GM18499 (cell line): ENCODE results near the gene TMOD4.
"Not testable (repeated sequence)": the region's sequence is repeated elsewhere in the genome, so short reads cannot be mapped to it uniquely, and the experiment has no call there.

ENCODE experiments used
- ATAC-seq: cut with Tn5 transposase; IDR thresholded peaks from one replicate; pipeline ENCODE4 v1.9.1; 2021; ENCODE audit warnings: moderate number of reproducible peaks; ENCODE audit not compliant: insufficient read depth, unreplicated experiment

TMOD4 gene

DNA sequence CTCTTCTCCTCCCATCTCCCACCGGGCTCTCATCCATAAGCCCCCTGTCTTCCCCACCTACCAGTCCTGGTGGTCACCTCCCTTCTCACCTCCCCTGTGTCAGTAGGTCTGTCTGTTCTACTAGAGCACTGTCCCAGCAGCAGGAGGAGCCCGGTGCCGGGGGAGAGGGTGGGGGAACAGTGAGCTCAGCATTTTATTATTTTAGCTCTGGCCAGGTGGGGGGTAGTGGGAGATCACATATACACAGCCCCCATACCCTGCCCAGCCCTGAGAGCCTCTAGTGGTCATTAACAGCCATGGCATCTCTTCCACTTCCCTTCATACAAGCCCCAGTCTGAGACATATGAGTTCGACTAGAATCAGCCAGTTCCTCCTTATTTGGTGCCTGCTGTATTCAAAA is at the start of gene TMOD4:
TSS of gene TMOD4 (minus strand) at position 119 of the 400 bp plus-strand sequence. CDS start 1,106 bp downstream, outside the sequence.
- no peak for ATAC-seq

DNA sequence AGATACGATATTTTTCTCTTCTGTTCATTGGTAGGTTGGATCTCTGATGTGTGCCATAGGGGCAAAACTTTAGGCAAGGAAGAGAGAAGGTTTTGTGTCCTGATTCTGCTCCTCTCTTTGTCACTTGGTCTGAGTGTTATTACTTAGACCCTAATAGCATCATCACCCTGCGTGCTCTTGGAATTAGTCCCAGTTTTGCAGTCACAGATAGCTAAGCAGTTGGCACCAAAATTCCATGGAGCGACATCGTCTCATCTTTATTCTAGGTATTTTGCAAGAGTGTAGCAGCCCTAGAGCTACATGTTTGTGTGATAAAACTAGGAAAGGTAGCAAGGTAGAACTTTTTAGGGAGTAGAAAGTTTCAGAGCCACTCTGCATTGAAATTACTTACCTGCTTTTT is 46.3 kb upstream of the TMOD4 start:
- no peak for ATAC-seq

DNA sequence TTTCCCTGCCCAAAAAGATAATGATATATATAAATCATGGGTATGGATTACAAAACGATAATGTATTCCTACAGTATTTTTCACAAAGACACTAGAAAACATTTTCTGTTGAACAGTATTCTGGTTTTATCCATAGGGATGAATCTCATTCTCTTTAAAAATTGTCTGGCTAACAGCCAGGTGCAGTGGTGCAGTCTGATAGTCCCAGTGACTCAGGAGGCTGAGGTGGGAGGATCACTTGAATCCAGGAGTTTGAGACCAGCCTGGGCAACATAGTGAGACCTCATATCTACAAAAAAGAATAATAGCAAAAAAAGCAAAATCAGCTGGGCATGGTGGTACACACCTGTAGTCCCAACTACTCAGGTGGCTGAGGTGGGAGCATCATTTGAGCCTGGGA is 45.8 kb upstream of the TMOD4 start:
- ATAC-seq = no peak

DNA sequence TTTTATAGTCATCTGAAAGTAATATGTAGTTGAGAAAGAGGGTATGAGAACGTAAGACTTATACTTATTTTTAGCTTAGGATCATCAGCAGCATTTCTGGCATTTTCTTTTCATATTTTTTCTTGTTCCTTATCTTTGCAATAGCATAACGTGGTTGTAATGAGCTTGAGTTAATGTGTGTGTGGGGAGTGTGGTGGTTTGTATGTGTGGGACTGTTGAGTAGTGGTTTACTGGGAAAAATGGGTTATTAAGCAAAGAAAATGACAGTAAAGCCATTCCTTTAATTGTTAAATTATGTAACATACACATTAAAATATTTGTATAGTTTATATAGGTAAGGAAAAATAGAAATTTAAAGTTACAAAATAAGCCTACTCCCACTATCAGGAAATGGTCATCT is 37.8 kb upstream of the TMOD4 start:
- no peak for ATAC-seq

DNA sequence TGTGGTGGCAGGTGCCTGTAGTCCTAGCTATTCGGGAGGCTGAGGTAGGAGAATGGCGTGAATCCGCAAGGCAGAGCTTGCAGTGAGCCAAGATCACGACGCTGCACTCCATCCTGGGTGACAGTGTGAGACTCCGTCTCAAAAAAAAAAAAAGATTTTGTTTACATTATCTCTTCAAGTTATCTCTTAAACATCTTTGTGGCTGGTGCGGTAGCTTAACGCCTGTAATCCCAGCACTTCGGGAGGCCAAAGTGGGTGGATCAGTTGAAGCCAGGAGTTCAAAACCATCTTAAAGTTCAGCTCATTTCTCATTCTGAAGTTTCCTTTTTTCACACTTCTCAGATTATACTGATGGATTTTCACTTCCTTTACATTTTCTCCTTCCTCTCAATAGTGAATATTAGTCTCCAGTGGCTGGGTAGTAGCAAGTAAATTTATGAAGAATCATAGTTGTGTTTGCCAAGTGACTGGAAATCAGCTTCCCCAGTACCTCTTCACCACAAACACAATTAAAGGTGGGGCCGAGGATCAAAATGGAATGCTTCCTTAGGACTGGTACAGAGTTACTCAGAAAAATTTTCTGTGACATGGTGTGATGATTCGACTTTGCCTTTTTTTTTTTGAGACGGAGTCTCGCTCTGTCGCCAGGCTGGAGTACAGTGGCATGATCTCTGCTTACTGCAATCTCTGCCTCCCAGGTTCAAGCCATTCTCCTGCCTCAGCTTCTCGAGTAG is 36.4 kb upstream of the TMOD4 start:
- no peak for ATAC-seq

DNA sequence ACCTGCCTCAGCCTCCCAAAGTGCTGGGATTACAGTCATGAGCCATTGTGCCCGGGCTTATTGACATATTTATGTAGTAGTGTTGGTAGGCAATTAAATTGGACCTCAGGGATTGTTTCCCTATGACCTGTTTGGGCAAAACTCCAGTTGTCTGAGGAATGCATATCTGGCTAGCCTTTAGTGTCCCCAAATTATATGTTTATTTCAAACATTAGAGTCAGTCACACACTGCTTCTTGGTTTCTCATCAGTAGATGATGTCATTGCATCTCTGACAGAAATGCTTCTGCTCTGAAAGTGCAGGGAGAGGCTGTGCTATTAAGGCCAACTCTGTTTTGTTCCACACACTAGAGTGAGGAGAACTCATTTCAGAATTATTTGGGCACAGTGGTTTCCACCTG is 35.0 kb upstream of the TMOD4 start:
- no peak for ATAC-seq

DNA sequence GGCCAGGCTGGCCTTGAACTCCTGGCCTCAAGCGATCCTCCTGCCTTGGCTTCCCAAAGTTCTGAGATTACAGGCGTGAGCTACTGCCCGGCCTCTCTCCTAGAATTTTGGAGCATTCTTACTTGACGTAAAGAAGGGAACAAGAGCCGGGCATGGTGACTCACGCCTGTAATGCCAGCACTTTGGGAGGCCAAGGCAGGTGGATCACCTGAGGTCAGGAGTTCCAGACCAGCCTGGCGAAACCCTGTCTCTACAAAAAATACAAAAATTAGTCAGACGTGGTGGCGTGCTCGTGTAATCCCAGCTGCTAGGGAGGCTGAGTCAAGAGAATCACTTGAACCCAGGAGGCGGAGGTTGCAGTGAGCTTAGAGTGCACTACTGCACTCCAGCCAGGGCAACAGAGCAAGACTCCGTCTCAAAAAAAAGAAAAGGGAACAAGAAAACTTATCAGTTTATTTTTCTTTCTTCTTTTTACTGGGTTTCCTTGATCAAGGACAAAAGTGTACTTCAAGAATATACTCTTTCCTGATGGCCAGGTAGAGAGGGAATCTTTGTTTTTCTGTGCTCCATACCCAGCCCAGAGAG is 29.7 kb upstream of the TMOD4 start:
- ATAC-seq = not testable (repeated sequence)

DNA sequence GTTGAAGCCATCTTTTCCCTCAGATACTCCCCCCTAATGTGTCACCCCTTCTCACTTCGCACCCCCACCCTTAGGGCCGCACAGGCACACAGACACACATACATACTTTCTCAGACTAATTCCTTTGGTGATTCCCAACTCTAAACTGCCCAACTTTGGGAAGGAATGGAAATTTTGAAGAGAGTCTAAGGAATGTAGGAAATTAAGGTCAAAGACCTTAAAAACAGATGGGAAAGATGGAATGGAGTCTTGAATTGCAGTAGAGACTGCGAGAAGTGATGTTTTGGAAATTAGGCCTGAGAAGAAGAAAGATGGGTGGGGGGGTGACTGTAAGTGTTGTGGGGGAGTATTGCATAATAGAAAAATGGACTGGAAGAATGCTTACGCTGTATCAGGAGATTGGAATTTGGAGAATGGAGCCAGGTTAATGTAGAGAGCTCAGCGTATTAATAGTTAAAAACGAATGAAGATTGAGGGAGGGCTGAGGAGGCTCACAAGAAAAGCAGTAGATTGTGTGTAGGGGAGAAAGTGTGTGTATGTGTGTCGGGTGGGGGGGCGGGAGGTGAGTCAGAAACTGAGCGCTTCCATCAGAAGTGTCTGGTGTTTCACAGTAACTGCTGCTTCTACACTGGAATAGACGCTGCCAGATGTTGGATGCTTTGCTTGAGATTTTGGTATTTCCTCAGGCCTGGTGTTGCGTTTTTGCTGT is 24.2 kb upstream of the TMOD4 start:
- ATAC-seq = no peak

DNA sequence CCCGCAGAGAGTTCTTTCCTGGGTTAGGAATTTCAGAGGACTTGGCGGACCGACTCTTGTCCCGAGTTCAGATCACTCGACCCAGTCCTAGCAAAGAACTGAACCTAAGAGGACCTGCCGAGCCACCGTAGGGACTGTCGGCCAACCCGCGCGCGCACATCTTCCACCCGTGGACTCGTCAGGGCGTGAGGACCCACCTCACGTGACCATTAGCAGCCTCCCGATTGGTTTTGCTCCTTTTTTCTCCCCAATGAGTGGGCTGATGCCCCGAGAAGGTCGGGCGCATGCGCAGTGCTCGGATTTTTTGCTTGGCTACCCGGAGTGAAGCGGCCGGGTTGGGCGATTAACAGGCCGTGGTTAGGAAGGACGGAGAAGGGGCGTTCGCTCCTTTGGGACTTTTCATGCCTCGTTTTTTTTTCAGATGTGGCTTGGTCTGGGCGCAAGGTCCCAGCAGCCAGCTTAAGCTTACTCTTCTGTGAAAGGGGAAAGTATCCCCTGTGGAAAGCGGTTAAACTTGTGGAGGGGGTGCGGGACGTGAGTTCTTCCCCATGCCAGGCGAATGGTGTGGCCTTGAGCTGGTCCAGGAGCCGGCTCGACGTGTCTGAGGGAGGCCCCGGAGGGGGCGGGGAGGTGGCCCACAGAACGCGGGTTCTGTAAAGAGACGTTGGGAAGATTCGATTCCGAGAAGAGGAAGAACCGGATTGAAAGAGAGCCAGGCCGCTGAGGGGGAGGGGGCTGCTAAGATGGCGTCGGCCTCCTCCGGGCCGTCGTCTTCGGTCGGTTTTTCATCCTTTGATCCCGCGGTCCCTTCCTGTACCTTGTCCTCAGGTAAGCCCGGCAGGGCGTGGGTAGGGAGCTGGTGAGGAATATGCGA is 22.7 kb upstream of the TMOD4 start, which contains the start of gene PIP5K1A:
TSS of gene PIP5K1A (plus strand) at position 299 of the 874 bp plus-strand sequence. CDS start at position 744, 445 bp downstream.
- peak; percentile 85 for ATAC-seq

DNA sequence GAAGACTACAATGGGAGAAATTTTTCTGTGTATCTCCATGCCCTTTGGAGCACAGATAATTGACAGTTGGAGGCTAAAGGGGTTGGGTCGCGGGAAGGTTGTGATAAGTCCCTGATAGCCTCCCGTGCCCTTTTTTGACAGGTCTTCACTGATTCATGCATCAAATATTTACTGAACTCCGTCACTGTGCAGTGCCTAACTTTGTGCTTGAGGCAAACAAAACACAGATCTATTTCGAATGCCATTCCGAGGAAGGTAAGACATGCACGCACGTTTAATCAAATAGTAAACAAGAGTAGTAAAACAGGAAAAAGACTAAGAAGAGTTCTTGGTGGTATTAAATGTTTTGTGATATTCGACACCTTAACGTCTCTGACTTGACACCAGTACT is 22.1 kb upstream of the TMOD4 start:
- no peak for ATAC-seq

DNA sequence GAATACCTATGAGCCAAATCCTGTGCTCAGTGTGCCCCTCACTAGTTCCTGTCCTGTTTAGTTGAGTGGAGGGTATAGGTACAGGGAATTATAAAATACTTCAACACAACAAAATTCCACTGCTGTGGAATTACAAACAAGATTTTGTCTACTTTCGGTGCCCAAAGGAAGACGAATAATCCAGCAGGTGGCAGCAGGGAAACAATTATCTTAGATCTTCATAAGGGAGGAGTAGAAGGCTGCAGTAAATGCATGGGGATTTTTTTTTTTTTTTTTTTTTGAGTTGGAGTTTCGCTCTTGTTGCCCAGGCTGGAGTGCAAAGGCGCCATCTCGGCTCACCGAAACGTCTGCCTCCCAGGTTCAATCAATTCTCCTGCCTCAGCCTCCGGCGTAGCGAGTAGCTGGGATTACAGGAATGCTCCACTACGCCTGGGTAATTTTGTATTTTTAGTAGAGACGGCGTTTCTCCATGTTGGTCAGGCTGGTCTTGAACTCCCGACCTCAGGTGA is 20.6 kb upstream of the TMOD4 start:
- ATAC-seq = no peak

DNA sequence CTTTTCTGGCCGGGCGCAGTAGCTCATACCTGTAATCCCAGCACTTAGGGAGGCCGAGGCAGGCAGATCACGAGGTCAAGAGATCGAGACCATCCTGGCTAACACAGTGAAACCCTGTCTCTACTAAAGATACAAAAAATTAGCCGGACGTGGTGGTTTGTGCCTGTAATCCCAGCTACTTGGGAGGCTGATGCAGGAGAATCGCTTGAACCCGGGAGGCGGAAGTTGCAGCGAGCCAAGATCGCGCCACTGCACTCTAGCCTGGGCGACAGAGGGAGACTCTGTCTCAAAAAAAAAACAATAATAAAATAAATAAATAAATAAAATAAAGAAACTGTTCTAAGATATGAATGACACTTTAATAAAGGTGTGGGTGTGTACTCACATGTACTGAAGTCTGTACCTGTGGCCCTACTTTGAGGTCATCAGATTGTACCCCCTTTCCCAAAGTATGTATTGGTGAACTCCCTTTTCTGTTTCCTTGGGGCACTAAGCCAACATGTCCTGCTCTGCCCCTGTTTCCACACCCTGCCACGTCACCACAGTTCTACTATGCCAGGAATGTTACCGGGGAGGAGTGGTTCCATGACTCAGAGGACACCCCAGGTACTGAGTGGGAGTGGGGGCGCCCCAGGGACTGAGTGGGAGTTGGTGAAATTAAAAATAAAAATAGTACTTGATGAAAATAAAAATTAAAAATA is 19.3 kb upstream of the TMOD4 start:
- ATAC-seq = not testable (repeated sequence)

DNA sequence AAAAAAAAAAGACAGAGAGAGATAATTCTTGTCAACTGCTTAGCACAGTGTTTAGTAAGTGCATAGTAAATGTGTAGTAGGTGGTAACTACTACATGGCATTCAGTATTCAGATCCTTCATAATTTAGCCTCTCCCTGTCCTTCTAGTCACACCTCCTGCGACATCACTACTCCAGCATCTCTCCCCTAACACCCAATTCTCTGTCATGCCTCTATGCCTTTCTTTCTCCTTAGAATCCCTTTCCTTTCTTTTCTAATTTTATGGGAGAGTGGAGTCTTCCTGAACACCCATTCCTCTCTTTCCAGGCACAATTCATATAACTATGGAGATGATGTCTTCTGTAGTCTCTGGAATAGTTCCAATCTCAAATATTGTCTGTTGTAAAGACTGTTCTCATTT is 18.1 kb upstream of the TMOD4 start:
- ATAC-seq = no peak

DNA sequence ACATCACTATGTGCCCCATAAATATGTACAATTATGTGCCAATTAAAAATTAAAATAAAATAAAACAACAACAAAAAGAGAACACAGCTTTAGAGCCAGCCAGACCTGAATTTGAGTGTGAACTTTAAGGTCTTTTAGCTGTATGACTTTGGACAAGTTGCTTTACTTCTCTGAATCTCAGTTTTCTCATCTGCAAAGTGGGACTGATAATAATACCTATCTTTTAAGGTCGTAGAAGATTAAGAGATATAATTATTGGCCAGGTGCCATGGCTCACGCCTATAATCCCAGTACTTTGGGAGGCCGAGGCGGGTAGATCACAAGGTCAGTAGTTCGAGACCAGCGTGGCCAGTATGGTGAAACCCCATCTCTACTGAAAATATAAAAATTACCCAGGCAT is 17.5 kb upstream of the TMOD4 start:
- no peak for ATAC-seq

DNA sequence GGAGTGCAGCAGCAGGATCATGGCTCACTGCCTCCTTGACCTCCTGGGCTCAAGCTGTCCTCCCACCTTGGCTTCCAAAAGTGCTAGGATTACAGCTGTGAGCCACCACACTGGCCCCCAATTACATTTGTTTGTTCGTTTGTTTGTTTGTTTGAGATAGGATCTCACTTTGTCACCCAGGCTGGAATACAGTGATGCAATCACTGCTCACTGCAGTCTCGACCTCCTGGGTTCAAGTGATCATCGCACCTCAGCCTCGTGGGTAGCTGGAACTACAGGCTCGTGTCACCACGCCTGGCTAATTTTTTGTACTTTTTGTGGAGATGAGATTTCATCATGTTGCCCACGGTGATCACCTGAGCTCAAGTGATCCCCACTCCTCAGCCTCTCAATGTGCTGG is 16.3 kb upstream of the TMOD4 start:
- ATAC-seq = no peak

DNA sequence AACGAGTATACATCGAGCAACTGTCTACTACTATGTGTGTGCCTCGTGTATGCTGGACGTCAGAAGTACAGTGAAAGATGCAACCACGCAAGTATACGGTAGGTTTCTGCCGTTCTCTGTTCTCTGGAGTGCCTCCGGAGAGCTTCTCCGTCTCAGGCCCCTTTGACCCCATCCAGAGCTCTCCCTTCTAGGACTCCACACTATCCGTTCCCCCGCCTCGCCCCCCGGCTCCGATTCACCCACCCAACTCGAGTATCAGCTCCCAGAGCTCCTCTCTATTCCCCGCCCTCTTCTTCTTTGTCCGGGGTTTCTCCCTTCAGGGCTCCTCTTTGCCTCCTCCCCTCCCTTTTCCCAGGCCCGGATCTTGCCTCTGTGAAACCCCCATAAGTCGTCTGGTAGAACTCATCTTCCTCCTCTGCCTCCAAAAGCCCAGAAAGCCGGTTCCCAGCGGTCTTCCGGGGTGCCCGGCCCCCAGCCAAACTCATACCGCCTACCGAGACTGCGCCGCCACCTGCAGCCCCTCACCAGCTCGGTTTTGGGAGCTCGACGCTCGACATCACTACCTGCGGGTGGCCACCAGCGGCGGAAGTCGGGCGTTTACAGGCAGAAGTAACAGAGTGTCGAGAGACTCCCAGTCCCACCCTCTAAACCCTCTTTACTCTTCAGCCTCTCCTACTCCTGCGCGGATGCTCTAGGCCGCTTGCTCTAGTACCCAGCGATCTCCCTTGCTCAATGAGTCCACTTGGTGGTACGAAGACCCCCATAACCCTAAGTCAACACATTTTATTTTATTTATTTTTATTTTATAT is 14.1 kb upstream of the TMOD4 start, which contains the start of gene VPS72:
TSS of gene VPS72 (minus strand) at position 561 of the 809 bp plus-strand sequence. CDS start at position 485, 76 bp downstream.
- ATAC-seq = peak; percentile 67

DNA sequence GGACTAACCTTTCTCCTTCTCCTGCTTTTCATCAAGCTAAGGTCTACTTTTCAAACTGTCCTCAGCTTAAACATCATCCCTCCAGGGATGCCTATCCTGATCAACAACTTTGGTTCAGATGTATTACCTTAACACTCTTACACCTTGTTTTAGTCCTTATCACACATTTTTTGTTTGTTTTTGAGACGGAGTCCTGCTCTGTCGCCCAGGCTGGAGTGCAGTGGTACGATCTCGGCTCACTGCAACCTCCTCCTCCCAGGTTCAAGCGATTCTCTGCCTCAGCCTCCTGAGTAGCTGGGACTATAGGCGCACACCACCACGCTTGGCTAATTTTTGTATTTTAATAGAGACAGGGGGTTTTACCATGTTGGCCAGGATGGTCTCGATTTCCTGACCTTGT is 12.9 kb upstream of the TMOD4 start:
- ATAC-seq = not testable (repeated sequence)

DNA sequence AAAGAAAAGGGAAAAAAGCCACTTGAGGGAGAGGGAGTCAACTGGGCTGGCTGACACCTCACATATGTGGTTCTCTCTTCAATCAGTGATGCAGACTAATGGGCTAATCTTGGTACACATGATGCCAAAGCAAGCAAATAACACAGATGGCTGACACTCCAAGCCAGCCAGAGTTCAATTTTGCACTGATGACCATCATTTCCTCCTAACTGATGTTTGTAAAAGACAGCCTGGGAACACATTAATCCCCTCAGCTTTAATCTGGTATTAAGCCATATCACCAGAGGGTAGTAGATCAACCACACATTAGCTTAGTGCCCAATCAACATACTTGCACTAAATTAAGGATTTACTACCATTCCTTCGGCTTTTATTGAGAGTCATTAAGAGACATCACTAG is 11.4 kb upstream of the TMOD4 start:
- no peak for ATAC-seq

DNA sequence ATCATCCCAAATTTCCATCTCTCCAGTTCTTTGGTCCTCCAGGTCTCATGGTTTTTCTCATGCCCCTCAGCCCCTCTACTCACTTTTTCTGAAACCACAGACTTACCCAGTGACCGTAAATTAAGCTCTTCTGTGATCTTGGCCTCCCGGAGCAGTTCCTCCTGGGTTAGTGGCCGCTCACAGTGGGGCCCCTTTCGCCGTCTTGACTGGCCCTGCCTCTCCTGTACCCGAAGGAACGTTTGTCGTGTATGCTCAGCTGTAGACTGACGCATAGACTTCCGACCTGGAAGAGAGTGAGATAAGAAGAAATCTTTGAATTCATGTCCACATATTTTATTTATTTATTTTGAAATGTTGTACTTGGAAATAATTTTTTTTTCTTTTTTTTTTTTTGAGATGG is 8.4 kb upstream of the TMOD4 start:
- ATAC-seq = no peak
